HepG2 (cell line): ENCODE results near the gene SRSF7. TPM values are rescaled to one million over a fixed set of nuclear protein-coding genes. Genes with fewer than 3 reads are reported as not detected.

Source experiments
- CREB1 ChIP-seq, 2 experiments: fragments of 450-650 bp in 1 of 2; IDR thresholded peaks; 2 replicates each; pipeline ENCODE4 v1.6.1; 2016 to 2017; ENCODE audit warnings: control low read depth in 1 of 2, mild to moderate bottlenecking in 1 of 2, missing compliant biosample characterization in 1 of 2, missing genetic modification characterization in 1 of 2
- EEA1 ChIP-seq: sonication (generic); formaldehyde crosslinking; IDR thresholded peaks from 2 replicates; pipeline ENCODE4 v1.5.1; 2020; ENCODE audit warnings: mild to moderate bottlenecking, missing genetic modification reagents, borderline replicate concordance
- EP300 ChIP-seq, 3 experiments: sonication (generic) in 1 of 3; formaldehyde crosslinking in 1 of 3; IDR thresholded peaks; 2 replicates each; pipeline versions ENCODE4 v1.5.1 to v1.6.1; 2011 to 2020; ENCODE audit warnings: low read depth in 2 of 3, low read length in 2 of 3, borderline replicate concordance in 1 of 3, improper control_type of control experiment in 1 of 3, mild to moderate bottlenecking in 1 of 3, missing genetic modification reagents in 1 of 3, moderate library complexity in 1 of 3
- ESRRA ChIP-seq: sonication (generic); formaldehyde crosslinking; IDR thresholded peaks from 2 replicates; pipeline ENCODE4 v1.5.1; 2020; ENCODE audit warnings: mild to moderate bottlenecking, low read depth, missing genetic modification reagents
- HES4 ChIP-seq: sonication (generic); formaldehyde crosslinking; IDR thresholded peaks from 2 replicates; pipeline ENCODE4 v1.9.0; 2021; ENCODE audit warnings: mild to moderate bottlenecking, missing genetic modification reagents, borderline replicate concordance
- KDM4B ChIP-seq: sonication (generic); formaldehyde crosslinking; IDR thresholded peaks from 2 replicates; pipeline ENCODE4 v1.4.0; 2020; ENCODE audit warnings: missing genetic modification reagents
- RXRA ChIP-seq: sonication (generic); formaldehyde crosslinking; IDR thresholded peaks from 2 replicates; pipeline ENCODE4 v1.5.1; 2020; ENCODE audit warnings: missing genetic modification reagents
- TGIF2 ChIP-seq: IDR thresholded peaks from 2 replicates; pipeline ENCODE4 v1.6.1; 2016; ENCODE audit warnings: control low read depth, missing compliant biosample characterization
- ZNF747 ChIP-seq: sonication (generic); formaldehyde crosslinking; IDR thresholded peaks from 2 replicates; pipeline ENCODE4 v1.8.1; 2023; ENCODE audit warnings: missing genetic modification reagents, mild to moderate bottlenecking, borderline replicate concordance
- ZNF768 ChIP-seq: sonication (generic); formaldehyde crosslinking; IDR thresholded peaks from 2 replicates; pipeline ENCODE4 v1.4.0; 2020; ENCODE audit warnings: missing genetic modification reagents
- polyA plus RNA-seq, 8 experiments: library from polyadenylated mRNA; depleted of rRNA in 3 of 8; stranded (reverse) in 7 of 8; unstranded in 1 of 8; fragments of >200 nt; fragmentation: Illumina TruSeq in 4 of 8; extraction: Trizol in 4 of 8; gene quantifications; 2 replicates each; pipeline versions ENCODE4 v1.2.1 to v1.2.3, GENCODE V29; 2011 to 2016; ENCODE audit warnings: low read depth in 4 of 8, missing spikeins in 1 of 8, mixed read lengths in 1 of 8; ENCODE audit not compliant: insufficient read depth in 1 of 8
- total RNA-seq, 5 experiments: library from RNA; depleted of rRNA; stranded (reverse); fragments of >200 nt; fragmentation: Illumina TruSeq; extraction: Trizol; gene quantifications; 2 replicates each; pipeline ENCODE4 v1.2.3, GENCODE V29; 2016; ENCODE audit warnings: low read depth in 1 of 5
- TF ChIP-seq, protein P1 (sequence below), 2 experiments: sonication (generic) in 1 of 2; formaldehyde crosslinking in 1 of 2; IDR thresholded peaks; 2 replicates each; pipeline versions ENCODE4 v1.6.1 to v1.9.0; 2014 to 2022; ENCODE audit warnings: antibody characterized with exemption in 1 of 2, borderline replicate concordance in 1 of 2, inconsistent platforms in 1 of 2, low read depth in 1 of 2, missing genetic modification reagents in 1 of 2
- TF ChIP-seq, protein P2 (sequence below): sonication (generic); formaldehyde crosslinking; IDR thresholded peaks from 2 replicates; pipeline ENCODE4 v1.5.1; 2020; ENCODE audit warnings: mild to moderate bottlenecking, missing genetic modification reagents, borderline replicate concordance

Gene SRSF7
- total and polyA plus RNA-seq, 2 of the 13 experiments (the other 11 are each of a cell fraction or from before 2014, with no cell fraction given), result 172 to 275 TPM

DNA sequence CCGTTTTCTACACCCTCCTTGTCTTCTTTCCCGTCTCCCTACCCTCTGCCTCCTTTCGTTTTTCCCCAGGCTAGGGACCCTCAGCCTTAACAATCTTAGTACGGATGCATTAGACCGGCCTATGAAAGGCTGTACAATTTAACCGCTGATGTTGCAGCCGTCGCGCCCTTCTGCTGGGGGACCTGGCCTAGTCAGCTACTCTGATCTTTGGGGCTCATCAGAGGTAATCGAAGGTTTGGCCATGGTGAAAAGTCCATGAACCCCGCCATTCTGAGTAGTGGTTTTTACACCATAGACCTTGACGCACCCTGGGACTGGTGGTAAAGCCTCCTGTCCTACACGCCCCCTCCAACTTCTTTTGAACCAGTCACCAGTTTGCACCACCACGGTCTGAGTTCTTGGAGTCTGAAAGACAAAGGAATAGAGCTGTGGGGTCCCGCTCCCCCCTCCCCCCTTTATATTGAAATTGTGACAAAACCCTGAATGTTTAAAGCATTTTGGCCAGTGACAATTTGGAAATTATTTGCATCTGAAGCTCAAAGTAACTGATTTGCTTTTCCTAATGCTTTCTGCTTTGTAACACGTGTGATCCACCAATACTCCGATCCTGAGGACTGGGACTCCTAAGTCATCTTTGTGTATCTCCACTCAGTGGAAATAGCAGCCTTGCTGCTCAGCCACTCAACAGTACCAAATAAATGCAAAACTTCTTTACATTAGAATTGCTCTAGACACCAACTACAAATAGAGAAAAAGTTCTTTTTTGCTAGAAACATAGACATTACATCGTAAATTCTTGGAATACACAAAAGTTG is 642 bp upstream of the SRSF7 start (continued):
- TF ChIP-seq EEA1 (CRISPR knock-in tag), result no peak
- TF ChIP-seq RXRA (CRISPR knock-in tag), result no peak
- TF ChIP-seq HES4 (CRISPR knock-in tag), result no peak
- TF ChIP-seq, protein P1, sequence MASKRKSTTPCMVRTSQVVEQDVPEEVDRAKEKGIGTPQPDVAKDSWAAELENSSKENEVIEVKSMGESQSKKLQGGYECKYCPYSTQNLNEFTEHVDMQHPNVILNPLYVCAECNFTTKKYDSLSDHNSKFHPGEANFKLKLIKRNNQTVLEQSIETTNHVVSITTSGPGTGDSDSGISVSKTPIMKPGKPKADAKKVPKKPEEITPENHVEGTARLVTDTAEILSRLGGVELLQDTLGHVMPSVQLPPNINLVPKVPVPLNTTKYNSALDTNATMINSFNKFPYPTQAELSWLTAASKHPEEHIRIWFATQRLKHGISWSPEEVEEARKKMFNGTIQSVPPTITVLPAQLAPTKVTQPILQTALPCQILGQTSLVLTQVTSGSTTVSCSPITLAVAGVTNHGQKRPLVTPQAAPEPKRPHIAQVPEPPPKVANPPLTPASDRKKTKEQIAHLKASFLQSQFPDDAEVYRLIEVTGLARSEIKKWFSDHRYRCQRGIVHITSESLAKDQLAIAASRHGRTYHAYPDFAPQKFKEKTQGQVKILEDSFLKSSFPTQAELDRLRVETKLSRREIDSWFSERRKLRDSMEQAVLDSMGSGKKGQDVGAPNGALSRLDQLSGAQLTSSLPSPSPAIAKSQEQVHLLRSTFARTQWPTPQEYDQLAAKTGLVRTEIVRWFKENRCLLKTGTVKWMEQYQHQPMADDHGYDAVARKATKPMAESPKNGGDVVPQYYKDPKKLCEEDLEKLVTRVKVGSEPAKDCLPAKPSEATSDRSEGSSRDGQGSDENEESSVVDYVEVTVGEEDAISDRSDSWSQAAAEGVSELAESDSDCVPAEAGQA (IDR thresholded peaks at IDR 0.05; ENCODE audit: low read depth), result no peak
- TF ChIP-seq, protein P1 (CRISPR knock-in tag; IDR thresholded peaks at IDR 0.05; ENCODE audit: borderline replicate concordance), result no peak
- TF ChIP-seq EP300 (IDR thresholded peaks at IDR 0.05; ENCODE audit: low read depth in 2 of 2, low read length in 2 of 2), result 0 out of 4 replicates have a peak, but pooled peaks of 1 of the 2 experiments have one; percentile 5
- TF ChIP-seq EP300 (CRISPR knock-in tag; IDR thresholded peaks at IDR 0.05; ENCODE audit: borderline replicate concordance), result no peak
- TF ChIP-seq, protein P2, sequence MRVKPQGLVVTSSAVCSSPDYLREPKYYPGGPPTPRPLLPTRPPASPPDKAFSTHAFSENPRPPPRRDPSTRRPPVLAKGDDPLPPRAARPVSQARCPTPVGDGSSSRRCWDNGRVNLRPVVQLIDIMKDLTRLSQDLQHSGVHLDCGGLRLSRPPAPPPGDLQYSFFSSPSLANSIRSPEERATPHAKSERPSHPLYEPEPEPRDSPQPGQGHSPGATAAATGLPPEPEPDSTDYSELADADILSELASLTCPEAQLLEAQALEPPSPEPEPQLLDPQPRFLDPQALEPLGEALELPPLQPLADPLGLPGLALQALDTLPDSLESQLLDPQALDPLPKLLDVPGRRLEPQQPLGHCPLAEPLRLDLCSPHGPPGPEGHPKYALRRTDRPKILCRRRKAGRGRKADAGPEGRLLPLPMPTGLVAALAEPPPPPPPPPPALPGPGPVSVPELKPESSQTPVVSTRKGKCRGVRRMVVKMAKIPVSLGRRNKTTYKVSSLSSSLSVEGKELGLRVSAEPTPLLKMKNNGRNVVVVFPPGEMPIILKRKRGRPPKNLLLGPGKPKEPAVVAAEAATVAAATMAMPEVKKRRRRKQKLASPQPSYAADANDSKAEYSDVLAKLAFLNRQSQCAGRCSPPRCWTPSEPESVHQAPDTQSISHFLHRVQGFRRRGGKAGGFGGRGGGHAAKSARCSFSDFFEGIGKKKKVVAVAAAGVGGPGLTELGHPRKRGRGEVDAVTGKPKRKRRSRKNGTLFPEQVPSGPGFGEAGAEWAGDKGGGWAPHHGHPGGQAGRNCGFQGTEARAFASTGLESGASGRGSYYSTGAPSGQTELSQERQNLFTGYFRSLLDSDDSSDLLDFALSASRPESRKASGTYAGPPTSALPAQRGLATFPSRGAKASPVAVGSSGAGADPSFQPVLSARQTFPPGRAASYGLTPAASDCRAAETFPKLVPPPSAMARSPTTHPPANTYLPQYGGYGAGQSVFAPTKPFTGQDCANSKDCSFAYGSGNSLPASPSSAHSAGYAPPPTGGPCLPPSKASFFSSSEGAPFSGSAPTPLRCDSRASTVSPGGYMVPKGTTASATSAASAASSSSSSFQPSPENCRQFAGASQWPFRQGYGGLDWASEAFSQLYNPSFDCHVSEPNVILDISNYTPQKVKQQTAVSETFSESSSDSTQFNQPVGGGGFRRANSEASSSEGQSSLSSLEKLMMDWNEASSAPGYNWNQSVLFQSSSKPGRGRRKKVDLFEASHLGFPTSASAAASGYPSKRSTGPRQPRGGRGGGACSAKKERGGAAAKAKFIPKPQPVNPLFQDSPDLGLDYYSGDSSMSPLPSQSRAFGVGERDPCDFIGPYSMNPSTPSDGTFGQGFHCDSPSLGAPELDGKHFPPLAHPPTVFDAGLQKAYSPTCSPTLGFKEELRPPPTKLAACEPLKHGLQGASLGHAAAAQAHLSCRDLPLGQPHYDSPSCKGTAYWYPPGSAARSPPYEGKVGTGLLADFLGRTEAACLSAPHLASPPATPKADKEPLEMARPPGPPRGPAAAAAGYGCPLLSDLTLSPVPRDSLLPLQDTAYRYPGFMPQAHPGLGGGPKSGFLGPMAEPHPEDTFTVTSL (CRISPR knock-in tag), result 0 out of 2 replicates have a peak, but pooled peaks have one; percentile 43
- TF ChIP-seq TGIF2, result no peak
- TF ChIP-seq ZNF747 (CRISPR knock-in tag), result 0 out of 2 replicates have a peak, but pooled peaks have one; percentile 20
- TF ChIP-seq ESRRA (CRISPR knock-in tag), result 0 out of 2 replicates have a peak, but pooled peaks have one; percentile 4
- TF ChIP-seq KDM4B (CRISPR knock-in tag), result no peak
- TF ChIP-seq CREB1 (IDR thresholded peaks at IDR 0.05), result no peak
- peak; percentile 13; the same call in 1 of the 2 replicates for TF ChIP-seq CREB1 (CRISPR knock-in tag; IDR thresholded peaks at IDR 0.05)
- TF ChIP-seq ZNF768, result no peak
